Measurements from ENCODE around the gene ENTHD1. TPM values are rescaled to one million over a fixed set of nuclear protein-coding genes. Genes with fewer than 3 reads are reported as not detected.
"Not testable (repeated sequence)": the region's sequence is repeated elsewhere in the genome, so short reads cannot be mapped to it uniquely, and the experiment has no call there.

ENTHD1 gene
- polyA plus RNA-seq, 4 donors: not detected

DNA sequence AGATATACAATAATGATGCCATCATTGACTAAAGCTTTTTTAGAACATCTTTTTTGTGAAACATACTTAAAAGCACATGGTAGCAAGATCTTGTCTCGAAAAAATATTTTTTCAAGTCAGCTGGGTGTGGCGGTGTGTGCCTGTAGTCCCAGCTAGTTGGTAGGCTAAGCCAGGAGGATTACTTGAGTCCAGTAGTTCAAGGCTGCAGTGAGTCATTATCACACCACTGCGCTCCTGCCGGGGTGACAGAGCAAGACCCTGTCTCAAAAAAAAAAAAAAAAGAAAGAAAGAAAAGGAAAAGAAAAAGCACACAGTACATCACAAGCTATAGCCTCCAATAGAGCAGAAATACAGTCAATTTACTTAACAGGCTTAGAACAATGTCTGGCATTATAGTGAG lies 37.0 kb downstream of the ENTHD1 start:
- DNase-seq (ENCODE audit: low read depth in 4 of 4, low spot score in 3 of 4): no peak

DNA sequence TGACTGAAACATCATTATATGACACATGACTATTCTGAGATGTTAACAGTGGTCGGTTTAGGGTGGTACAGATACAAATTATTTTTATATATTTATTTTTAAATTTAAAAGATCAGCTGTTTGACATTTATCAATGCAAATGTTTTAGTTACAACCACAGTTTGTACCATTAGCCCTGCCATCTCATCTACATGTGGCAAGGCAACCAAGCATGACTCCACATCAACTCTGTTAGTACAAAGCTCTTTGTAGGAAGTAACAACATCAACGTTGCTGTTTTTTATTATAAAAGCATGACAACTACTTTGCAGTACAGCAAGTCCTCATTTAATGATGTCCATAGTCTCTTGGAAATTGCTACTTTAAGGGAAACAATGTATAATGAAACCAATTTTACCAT lies 40.8 kb downstream of the ENTHD1 start:
- no peak for DNase-seq (ENCODE audit: low read depth in 4 of 4, low spot score in 3 of 4)

DNA sequence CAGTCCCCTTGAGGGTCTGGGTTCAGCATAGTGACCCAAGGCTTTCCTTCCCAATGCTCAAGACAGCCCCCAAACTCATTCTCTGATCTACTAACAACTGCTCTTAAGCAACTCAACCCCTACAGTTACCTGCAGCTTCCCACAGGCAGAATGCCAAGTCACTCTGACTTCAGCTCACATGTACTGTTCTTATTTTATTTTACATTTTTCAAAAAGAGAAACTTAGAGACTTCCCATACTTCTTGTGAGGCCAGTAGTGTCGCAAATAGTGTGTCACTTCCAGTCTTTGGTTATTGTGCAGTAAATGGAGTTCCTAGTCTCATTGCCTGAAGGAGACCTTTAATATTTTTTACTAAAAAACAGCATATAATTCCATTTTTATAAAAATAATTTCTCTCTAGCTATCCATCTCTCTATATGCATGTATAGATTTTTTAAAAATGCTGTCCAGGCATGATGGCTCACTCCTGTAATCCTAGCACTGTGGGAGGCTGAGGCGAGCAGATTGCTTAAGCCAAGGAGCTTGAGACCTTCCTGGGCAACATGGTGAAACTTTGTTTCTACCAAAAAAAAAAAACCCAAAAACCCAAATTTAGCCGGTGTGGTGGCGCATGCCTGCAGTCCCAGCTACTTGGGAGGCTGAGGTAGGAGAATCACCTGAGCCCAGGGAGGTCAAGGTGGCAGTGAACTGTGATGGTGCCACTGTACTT lies 41.8 kb downstream of the ENTHD1 start:
- DNase-seq (ENCODE audit: low read depth in 4 of 4, low spot score in 3 of 4): no peak

DNA sequence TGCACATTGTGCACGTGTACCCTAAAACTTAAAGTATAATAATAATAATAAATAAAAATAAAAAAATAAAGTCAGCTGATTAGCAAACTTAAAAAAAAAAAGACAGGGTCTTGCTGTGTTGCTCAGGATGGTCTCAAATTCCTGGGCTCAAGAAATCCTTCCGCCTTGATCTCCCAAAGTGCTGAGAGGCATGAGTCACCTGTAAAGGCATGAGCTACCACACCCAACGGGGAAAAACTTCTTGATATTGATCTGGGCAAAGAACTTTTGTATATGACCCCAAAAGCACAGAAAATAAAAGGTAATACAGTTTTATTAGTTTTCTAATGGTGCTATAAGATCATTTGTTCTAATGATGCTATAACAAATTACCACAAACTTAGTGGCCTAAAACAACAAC lies 46.1 kb downstream of the ENTHD1 start:
- no peak for DNase-seq (ENCODE audit: low read depth in 4 of 4, low spot score in 3 of 4)

DNA sequence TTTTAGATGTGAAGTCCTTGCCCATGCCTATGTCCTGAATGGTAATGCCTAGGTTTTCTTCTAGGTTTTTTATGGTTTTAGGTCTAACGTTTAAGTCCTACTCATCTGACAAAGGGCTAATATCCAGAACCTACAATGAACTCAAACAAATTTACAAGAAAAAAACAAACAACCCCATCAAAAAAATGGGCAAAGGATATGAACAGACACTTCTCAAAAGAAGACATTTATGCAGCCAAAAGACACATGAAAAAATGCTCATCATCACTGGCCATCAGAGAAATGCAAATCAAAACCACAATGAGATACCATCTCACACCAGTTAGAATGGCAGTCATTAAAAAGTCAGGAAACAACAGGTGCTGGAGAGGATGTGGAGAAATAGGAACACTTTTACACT lies 47.0 kb downstream of the ENTHD1 start:
- DNase-seq (ENCODE audit: low read depth in 4 of 4, low spot score in 3 of 4): not testable (repeated sequence)

DNA sequence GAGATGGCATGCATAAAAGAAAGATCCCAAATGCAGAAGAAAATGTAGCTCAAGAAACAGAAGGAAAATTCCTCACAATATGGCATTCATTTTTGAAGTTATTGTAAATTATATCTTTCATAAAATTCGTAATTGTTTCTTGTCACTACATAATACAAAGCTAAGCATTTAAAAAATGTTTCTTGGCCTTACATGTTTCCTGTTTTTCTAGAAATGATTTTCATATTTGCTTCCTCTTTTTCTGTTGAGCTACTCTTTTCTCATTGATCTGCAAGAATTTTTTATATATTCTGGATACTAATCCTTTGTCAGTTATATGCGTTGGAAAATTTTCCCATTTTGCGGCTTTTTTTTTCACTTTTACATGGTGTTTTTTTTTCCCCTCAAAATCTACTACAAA lies 48.0 kb downstream of the ENTHD1 start:
- DNase-seq (ENCODE audit: low read depth in 4 of 4, low spot score in 3 of 4): no peak

DNA sequence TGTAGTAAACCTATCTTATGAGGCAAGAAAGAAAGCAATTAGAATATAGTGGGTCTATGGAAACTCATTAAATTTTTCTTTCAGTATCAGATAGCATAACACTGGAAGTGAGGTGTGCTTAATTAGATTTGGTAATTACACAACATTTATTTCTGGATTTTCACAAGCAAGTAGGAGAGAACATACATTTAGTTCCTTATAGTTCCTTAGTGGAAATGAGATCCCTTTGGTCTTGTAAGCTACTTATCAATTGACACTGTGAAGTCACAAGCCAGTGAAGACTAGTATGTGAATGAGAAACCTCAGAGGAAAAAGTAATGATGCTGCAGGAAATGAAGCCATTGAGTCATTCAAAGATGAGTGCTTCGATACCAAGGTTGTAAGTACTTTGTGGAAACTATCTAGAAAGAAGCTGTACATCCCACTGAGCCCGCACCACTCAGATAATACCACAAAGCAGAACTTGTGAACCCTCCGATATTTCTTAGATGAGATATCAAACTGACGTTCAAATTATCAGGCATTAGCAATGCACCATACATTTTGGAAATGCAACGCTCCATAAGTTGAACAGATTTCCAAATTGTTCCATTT lies 53.5 kb downstream of the ENTHD1 start:
- no peak for DNase-seq (ENCODE audit: low read depth in 4 of 4, low spot score in 3 of 4)

DNA sequence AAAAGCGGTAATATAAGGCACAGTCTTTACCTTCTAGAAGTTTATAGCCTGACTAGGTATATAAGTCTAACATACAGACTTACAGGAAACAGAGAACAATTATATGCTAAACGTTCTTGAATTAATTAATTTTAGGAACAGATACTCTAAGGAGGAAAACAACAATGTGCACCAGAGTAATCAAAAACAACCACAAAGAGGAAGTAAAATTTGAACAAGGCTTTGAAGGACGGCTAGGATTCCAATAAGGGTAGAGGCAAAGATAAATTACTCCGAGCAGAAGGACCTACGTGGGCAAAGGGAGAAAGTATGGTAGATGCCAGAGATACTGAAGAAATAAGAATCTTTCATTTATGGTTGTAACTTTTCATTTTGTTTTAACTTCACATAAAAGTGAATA lies 54.4 kb downstream of the ENTHD1 start:
- no peak for DNase-seq (ENCODE audit: low read depth in 4 of 4, low spot score in 3 of 4)

DNA sequence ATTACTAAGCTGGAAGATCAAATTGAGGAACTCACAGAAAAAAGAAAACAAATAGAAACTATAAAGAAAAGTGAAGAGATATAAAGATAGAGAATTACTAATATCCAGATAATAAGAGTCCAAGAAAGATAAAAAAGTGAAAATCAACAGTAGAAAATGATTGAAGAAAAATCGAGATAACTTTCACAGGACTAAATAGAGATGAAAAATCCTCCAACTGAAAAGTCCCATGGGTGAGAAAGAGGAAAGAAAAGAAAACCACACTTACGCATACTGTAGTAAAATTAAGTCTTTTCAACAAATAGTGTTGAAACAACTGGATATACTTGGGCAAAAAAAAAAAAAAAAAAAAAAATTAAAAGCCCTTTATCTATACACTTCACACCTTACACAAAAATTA lies 60.0 kb downstream of the ENTHD1 start:
- no peak for DNase-seq (ENCODE audit: low read depth in 4 of 4, low spot score in 3 of 4)

DNA sequence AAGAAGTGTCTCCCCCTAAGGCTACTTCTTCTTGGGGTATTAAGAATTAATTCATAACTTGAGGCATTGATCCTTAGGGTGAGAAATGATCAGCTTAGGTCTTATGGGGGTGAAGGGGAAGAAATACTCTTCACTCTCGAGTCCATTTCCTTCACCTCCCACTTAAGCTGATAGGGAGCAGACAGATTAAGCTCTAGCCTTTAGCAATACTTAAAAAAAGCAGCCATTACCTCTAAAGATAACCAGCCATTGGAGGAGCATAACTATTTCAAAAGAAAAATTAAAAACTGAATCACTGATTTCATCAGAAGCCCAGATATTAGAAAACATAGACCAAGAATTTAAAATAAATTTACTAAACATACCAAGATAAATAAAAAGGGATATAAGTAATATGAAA lies 60.5 kb downstream of the ENTHD1 start:
- DNase-seq (ENCODE audit: low read depth in 4 of 4, low spot score in 3 of 4): no peak

DNA sequence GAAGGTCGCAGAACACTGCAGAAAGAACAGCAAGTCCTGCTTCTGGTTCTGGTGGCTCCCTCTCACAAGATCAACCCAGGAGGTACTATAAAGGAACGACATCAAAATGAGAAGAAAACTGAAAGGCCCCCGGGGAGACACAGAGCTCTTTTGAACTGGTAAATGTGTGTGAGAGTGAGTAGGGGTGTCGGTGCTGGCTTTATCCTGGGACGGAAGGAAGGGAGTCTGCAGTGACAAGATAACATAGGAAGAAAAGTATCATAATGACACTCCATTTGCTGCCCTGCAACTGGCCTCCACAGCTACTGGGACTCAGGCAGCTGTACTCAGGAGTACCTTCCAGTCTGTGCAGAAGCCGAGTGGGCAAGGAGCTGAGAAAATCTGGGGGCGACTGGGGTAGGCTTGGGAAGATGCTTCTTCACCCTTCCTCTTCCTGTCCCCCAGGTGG lies 60.9 kb downstream of the ENTHD1 start:
- DNase-seq (ENCODE audit: low read depth in 4 of 4, low spot score in 3 of 4): no peak

DNA sequence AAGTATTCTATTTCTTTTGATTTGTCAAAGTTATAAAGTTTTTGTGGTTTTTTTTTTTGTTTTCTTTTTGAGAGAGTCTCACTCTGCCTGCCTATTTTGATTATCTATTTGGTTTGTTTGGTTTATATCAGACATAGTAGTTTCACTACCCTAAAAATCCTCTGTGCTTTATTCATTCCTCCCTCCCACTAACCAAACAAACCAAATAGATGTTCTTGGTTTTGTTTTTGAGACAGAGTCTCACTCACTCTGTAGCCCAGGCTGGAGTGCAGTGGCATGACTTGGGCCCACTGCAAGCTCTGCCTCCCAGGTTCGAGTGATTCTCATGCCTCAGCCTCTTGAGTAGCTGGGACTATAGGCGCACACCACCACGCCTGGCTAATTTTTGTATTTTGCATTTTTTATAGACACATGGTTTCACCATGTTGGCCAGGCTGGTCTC lies 67.9 kb downstream of the ENTHD1 start:
- no peak for DNase-seq (ENCODE audit: low read depth in 4 of 4, low spot score in 3 of 4)

DNA sequence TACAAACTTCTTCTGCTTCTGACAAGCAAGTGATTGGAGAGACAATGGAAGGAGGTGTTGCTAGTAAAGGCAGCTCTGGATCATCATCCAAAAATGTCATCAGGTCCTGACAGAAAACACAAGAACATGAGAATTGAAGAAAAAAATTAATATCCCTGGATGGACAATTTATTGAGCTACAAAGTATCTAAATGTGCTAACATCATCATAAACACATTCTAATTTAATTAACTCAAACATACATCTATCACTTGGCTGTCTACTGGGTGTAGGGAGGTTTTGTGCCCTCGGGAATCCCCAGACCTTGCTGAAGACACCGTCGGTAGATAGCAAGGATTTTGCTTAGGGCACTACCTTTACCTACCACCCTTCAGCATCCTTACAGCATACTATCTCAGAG lies 72.6 kb downstream of the ENTHD1 start:
- DNase-seq (ENCODE audit: low read depth in 4 of 4, low spot score in 3 of 4): no peak

DNA sequence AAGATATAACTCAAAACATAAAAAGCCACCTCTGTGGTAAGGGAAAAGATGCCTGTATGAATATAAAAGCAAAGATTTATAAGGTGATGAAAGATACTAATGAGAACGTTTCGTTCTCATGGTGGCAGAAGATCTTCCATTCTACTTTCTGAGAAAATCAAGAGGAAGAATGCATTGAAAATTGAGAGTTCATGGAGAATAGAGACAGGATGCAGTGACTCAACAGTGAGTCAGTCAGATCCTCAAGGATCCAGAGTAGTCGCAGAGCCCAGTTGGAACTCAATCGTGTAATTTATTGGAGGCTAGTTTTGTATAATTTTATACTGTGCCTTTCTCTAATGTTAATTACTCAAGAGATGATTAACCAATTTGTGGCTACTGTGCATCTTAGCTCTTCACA lies 73.3 kb downstream of the ENTHD1 start:
- no peak for DNase-seq (ENCODE audit: low read depth in 4 of 4, low spot score in 3 of 4)

DNA sequence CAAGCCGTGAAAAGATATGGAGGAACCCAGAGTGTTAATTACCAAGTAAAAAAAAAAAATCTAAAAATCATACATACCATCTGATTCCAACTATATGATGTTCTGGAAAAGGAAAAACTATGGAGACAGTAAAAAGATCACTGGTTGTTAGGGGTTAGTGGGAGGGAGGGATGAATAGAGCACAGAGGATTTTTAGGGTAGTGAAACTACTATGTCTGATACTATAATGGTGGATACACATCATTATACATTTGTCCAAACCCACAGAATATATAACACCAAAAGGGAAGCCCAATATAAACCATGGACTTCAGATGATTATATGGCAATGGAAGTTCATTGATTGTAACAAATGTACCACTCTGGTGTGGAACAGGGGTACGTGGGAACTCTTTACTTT lies 74.1 kb downstream of the ENTHD1 start:
- DNase-seq (ENCODE audit: low read depth in 4 of 4, low spot score in 3 of 4): no peak

DNA sequence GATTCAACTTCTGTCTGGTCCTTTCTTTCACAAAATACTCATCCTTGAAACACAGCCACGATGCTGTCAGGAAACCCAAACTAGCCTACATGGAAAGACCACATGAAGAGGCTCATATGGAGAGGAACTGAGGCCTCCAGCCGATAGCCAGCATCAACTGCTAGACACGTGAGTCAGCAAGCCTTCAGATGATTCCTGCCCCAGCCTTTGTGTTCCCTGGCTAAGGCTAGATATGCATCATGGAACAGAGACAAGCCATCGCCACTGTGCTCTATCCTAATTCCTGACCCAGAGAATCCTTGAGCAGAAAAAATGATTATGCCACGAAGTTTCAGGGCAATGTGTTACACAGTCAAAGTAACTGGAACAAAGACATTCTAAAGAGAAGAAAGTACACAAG lies 75.5 kb downstream of the ENTHD1 start:
- no peak for DNase-seq (ENCODE audit: low read depth in 4 of 4, low spot score in 3 of 4)

DNA sequence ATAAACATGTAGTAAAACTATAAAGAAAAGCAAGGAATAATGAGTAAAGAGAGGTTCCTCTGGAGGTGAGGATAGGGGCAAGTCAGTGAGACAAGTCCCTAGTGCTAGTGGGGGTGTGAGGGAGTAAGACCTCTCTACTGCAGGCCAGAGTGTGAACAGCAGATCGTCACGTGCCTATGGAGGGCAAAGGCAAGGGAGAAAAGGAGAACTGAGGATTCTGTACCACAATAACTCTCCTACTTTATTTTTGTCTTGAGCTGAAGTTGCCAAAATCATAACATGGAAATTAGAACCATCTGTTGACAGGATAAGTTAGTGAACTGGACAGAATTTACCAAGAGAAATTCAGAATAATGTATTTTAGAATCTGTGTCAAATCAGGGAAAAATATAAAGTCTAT lies 77.6 kb downstream of the ENTHD1 start:
- DNase-seq (ENCODE audit: low read depth in 4 of 4, low spot score in 3 of 4): no peak

DNA sequence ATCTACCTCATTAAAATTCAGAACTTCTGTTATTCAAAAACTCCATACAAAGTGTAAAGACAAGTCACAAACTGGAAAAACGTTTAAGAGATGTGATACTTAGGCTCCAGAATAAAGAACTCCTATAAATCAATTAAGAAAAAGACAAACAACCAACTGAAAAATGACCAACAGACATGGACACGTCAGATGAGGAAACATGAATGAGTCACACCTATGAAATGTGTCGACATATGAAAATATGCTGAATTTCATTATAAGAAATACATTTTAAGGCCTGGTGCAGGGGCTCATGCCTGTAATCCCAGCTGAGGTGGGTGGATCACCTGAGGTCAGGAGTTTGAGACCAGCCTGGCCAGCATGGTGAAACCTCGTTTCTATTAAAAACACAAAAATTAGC lies 78.7 kb downstream of the ENTHD1 start:
- no peak for DNase-seq (ENCODE audit: low read depth in 4 of 4, low spot score in 3 of 4)

DNA sequence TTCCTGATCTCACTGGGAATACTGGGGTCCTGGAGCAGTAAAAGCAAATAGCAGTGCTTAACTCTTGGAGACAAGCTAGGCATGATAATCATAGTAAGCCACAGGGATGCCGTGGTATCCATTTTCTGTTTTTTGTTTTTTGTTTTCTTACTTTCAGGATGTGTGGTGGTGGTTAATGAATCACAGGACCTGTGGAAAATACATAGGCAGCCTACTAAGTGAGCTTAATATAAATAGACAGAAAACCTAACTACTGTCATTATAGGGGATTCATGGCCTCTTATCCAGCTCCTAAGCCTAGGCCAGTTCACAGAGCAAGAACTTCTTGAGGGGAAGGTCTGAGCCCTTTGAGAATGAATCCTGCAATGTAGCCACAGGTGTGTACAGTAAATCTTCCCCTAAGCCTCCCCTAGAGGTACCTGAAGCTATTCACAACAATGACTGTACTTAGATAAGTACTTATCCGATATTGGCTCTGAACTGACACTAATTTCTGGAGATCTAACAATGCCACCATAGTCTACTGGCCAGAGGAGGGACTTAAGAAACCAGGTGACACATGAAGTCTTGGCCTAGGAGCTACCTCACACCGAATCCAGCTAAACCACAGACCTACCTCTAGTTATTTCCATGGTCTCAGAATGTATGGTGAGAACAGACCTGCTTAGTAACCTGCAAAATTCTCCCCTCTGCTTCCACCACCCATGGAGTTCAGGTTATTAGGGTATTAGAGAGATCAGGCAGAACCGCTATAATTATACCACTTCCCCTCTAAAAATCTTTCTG lies 83.6 kb downstream of the ENTHD1 start:
- no peak for DNase-seq (ENCODE audit: low read depth in 4 of 4, low spot score in 3 of 4)

DNA sequence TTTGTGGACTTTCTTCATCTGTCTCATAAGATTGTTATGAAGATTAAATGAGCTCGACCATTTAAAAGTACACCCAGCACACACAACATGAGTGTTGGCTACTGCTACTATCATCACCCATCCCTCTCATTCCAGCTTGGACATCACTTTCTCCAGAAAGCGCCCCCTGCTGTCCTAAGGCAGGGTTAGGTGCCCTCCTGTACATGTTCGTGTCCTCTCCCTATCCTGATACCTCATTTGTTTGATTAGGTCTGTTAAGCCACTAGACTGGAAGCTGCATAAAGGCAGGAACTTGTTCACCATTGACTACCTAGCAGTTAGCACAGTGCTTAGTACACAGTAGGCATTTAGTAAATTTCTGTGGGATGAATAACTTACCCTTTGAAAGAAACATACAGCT lies 85.5 kb downstream of the ENTHD1 start:
- DNase-seq (ENCODE audit: low read depth in 4 of 4, low spot score in 3 of 4): no peak

DNA sequence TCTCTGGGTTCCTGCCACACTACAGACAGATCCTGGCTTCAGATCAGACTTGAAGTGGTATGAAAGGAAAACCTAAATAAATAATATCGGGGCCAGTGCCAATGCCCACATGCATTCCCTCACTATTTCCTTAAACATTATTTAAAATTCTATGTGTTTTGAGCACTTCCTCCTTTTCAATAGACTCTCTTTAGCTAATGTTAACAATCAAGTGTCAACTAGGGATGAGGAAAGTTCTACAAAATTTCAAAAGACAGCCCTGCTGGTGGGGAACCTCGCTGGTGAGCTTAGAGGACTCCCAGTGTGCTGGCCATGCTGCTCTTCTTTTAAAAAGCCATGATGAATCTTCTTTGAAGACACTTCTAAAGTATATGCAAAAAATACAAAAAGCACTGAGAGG lies 87.5 kb downstream of the ENTHD1 start:
- no peak for DNase-seq (ENCODE audit: low read depth in 4 of 4, low spot score in 3 of 4)

DNA sequence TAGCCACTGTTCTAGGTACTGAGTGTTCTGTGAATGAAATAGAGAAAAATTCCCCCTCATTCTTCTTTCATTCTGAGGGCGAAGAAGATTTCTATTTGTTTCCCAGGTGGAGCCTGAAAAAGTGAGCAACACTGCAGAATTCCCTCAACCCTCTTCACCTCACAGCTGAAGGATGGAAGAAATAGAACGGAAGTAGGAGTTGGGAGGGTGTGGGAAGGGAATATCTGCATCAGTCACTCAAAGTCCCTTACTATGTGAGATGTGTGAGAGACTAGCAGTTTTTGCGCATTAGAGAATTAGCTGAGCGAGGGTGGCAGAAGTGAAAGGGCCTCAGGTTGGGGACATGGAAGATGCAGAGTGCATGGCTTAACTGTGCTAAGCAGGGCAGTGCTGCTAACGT lies 88.4 kb downstream of the ENTHD1 start:
- no peak for DNase-seq (ENCODE audit: low read depth in 4 of 4, low spot score in 3 of 4)
